Right lobe of liver (tissue), 4 donors: ENCODE results near the gene LRPAP1.

Experiments
- CTCF ChIP-seq, 4 donors: fragments of 200-600 bp in 3 of 4; fragments of 450-650 bp in 1 of 4; IDR thresholded peaks; one replicate each; pipeline versions ENCODE4 v1.5.1 to v1.8.0; 2016 to 2022; ENCODE audit warnings: antibody characterized with exemption in 4 of 4, mild to moderate bottlenecking in 2 of 4
- POLR2A ChIP-seq: fragments of 450-650 bp; IDR thresholded peaks from one replicate; pipeline ENCODE4 v1.6.1; 2017; ENCODE audit warnings: antibody characterized with exemption, mild to moderate bottlenecking
- donor health status: DM: no; HTN: no; CAD: no.
- donor health status: DM: no; HTN: no; CAD: no.
- donor health status: DM: no; HTN: yes; CAD: no.

GRCh38 chr4:3473996-3474765 is 58.0 kb downstream of the LRPAP1 start:
- TF ChIP-seq CTCF (IDR thresholded peaks at IDR 0.05) (no peak), POLR2A (no peak)
